GM10248 (cell line): ENCODE results near the gene DCAF17.
"Not testable (repeated sequence)": the region's sequence is repeated elsewhere in the genome, so short reads cannot be mapped to it uniquely, and the experiment has no call there.

Experiments
- CTCF ChIA-PET: fragments of 300-600 bp; sonication (Branson Sonifier 250); formaldehyde crosslinking; extraction: SDS; loops from one replicate; lab custom pipeline; 2021; ENCODE audit warnings: antibody characterized with exemption; lab: Yijun Ruan, JAX
- POLR2A ChIA-PET: fragments of 350-650 bp; sonication (Branson Sonifier 250); formaldehyde crosslinking; extraction: SDS; loops from one replicate; lab custom pipeline; 2020; ENCODE audit warnings: antibody characterized with exemption; lab: Yijun Ruan, JAX
- DNase-seq: peaks from one replicate; pipeline ENCODE4 v3.0.0; 2012; ENCODE audit errors: extremely low spot score
- CTCF ChIP-seq: IDR thresholded peaks from 2 replicates; pipeline ENCODE4 v1.5.1; 2012; ENCODE audit warnings: mild to moderate bottlenecking, low read depth; ENCODE audit errors: extremely low read depth, missing control alignments, control extremely low read depth

The DCAF17 gene

GRCh38 chr2:171524018-171524401, 90.0 kb downstream of the DCAF17 start:
- POLR2A ChIA-PET = no interaction called here
- TF ChIP-seq CTCF = no peak

GRCh38 chr2:171529914-171530313, 95.9 kb downstream of the DCAF17 start:
- TF ChIP-seq CTCF = peak; percentile 18
- DNase-seq = no peak
- ChIA-PET CTCF (interaction anchor here (1.1 to 2.6 kb wide), 6 partner anchors 8 to 47 kb away, joined by 3 to 11 read pairs (median 4); partner anchors contain the start of gene CYBRD1), POLR2A (no interaction called here)

More at GRCh38 chr2:171524018-171524401, 90.0 kb downstream of the DCAF17 start:
- no peak for DNase-seq
- CTCF ChIA-PET = interaction anchor here (0.9 to 1.3 kb wide), 8 partner anchors 8 to 73 kb away, joined by 3 to 5 read pairs (median 3); no protein-coding TSS in a partner anchor

- ChIA-PET POLR2A (interaction anchor here (1.0 kb wide), 1 partner anchor 189 kb away, joined by 5 read pairs; no protein-coding TSS in a partner anchor), CTCF (interaction anchor here (0.9 to 2.6 kb wide), 9 partner anchors 8 to 45 kb away, joined by 3 to 11 read pairs (median 3); partner anchors contain the start of gene CYBRD1)
- TF ChIP-seq CTCF = no peak
These were observed 96.4 kb downstream of the DCAF17 start for GRCh38 chr2:171530378-171530777.

GRCh38 chr2:171530859-171531258, 96.8 kb downstream of the DCAF17 start:
- not testable (repeated sequence) for DNase-seq
- CTCF ChIA-PET = interaction anchor here (0.9 to 2.6 kb wide), 9 partner anchors 9 to 48 kb away, joined by 3 to 11 read pairs (median 3); partner anchors contain the start of gene CYBRD1
- POLR2A ChIA-PET = interaction anchor here (0.6 to 1.0 kb wide), 2 partner anchors 188 to 398 kb away, joined by 4 to 5 read pairs; no protein-coding TSS in a partner anchor

More at GRCh38 chr2:171530378-171530777, 96.4 kb downstream of the DCAF17 start:
- no peak for DNase-seq

GRCh38 chr2:171531291-171531690, 97.3 kb downstream of the DCAF17 start:
- no peak for TF ChIP-seq CTCF
- no peak for DNase-seq
- CTCF ChIA-PET = interaction anchor here (0.8 to 2.6 kb wide), 10 partner anchors 9 to 115 kb away, joined by 3 to 11 read pairs (median 3); partner anchors contain the start of gene CYBRD1
- POLR2A ChIA-PET = interaction anchor here (0.5 to 1.0 kb wide), 3 partner anchors 188 to 466 kb away, joined by 3 to 5 read pairs (median 4); no protein-coding TSS in a partner anchor

- CTCF ChIA-PET = interaction anchor here (0.8 to 2.6 kb wide), 10 partner anchors 8 to 603 kb away, joined by 3 to 11 read pairs (median 3); partner anchors contain the start of genes CYBRD1 and GORASP2
- POLR2A ChIA-PET = interaction anchor here (0.5 kb wide), 1 partner anchor 466 kb away, joined by 3 read pairs; no protein-coding TSS in a partner anchor
- no peak for TF ChIP-seq CTCF
These were observed 97.9 kb downstream of the DCAF17 start for GRCh38 chr2:171531836-171532450.

More at GRCh38 chr2:171531836-171532450, 97.9 kb downstream of the DCAF17 start:
- no peak for DNase-seq
